WTC11 (cell line): ENCODE measurements around the gene SLFN5. TPM values are rescaled to one million over a fixed set of nuclear protein-coding genes. Genes with fewer than 3 reads are reported as not detected.

Experiments used
- ATAC-seq: fragments of 200-7000 bp; cut with Tn5 transposase; 2 replicates; pipeline ENCODE4 v1.10.0; 2021; ENCODE audit warnings: mild to moderate bottlenecking, moderate library complexity
- CTCF ChIA-PET: fragments of 300-600 bp; sonication (Branson Sonifier 250); formaldehyde crosslinking; loops from one replicate; lab custom pipeline; 2021; ENCODE audit warnings: antibody characterized with exemption; lab: Charles Lee
- POLR2A ChIA-PET: fragments of 350-600 bp; sonication (Branson Sonifier 250); formaldehyde crosslinking; loops from one replicate; lab custom pipeline; 2021; ENCODE audit warnings: antibody characterized with exemption; lab: Charles Lee
- DNase-seq: peaks from one replicate; pipeline ENCODE4 v3.0.0; 2021; ENCODE audit warnings: low spot score
- H3K27ac Mint-ChIP-seq: 2 replicates; pipeline ENCODE4 v1.8.0; 2021; ENCODE audit warnings: mixed read lengths
- H3K27me3 Mint-ChIP-seq: 2 replicates; pipeline ENCODE4 v1.8.0; 2021; ENCODE audit warnings: low read depth, mild to moderate bottlenecking, moderate library complexity, mixed read lengths
- H3K36me3 Mint-ChIP-seq: 2 replicates; pipeline ENCODE4 v1.8.0; 2021; ENCODE audit warnings: mixed read lengths
- H3K4me1 Mint-ChIP-seq: 2 replicates; pipeline ENCODE4 v1.8.0; 2022; ENCODE audit warnings: mixed read lengths
- H3K4me3 Mint-ChIP-seq: 2 replicates; pipeline ENCODE4 v1.8.0; 2021; ENCODE audit warnings: mild to moderate bottlenecking, moderate library complexity, mixed read lengths
- H3K9me3 Mint-ChIP-seq: 2 replicates; pipeline ENCODE4 v1.8.0; 2021; ENCODE audit warnings: mixed read lengths
- ATF1 ChIP-seq: sonication (generic); formaldehyde crosslinking; IDR thresholded peaks from 2 replicates; pipeline ENCODE4 v1.8.1; 2023; ENCODE audit warnings: mild to moderate bottlenecking, moderate library complexity, missing genetic modification reagents
- CBFB ChIP-seq: sonication (generic); formaldehyde crosslinking; IDR thresholded peaks from 2 replicates; pipeline ENCODE4 v1.8.1; 2022; ENCODE audit warnings: mild to moderate bottlenecking, low read depth, missing genetic modification reagents
- E2F1 ChIP-seq: sonication (generic); formaldehyde crosslinking; IDR thresholded peaks from 2 replicates; pipeline ENCODE4 v1.8.0; 2022; ENCODE audit warnings: mild to moderate bottlenecking, missing genetic modification reagents
- ESRRA ChIP-seq: sonication (generic); formaldehyde crosslinking; IDR thresholded peaks from 2 replicates; pipeline ENCODE4 v1.8.1; 2022; ENCODE audit warnings: mild to moderate bottlenecking, missing genetic modification reagents, borderline replicate concordance
- FOXJ3 ChIP-seq: sonication (generic); formaldehyde crosslinking; IDR thresholded peaks from 2 replicates; pipeline ENCODE4 v1.9.0; 2021; ENCODE audit warnings: missing genetic modification reagents, mild to moderate bottlenecking, borderline replicate concordance
- GTF2I ChIP-seq: fragments of 250-450 bp; sonication (Bioruptor Pico); conservative IDR thresholded peaks from 2 replicates; pipeline ENCODE4 v1.4.0; 2021; ENCODE audit warnings: mild to moderate bottlenecking
- IRF1 ChIP-seq: sonication (generic); formaldehyde crosslinking; IDR thresholded peaks from 2 replicates; pipeline ENCODE4 v1.8.0; 2023; ENCODE audit warnings: missing genetic modification reagents
- IRF2 ChIP-seq: sonication (generic); formaldehyde crosslinking; IDR thresholded peaks from 2 replicates; pipeline ENCODE4 v1.8.0; 2022; ENCODE audit warnings: low read depth, missing genetic modification reagents, borderline replicate concordance
- KAT7 ChIP-seq: sonication (generic); formaldehyde crosslinking; IDR thresholded peaks from 2 replicates; pipeline ENCODE4 v1.8.1; 2023; ENCODE audit warnings: missing genetic modification reagents, mild to moderate bottlenecking, borderline replicate concordance
- NFE2L1 ChIP-seq: sonication (generic); formaldehyde crosslinking; IDR thresholded peaks from 2 replicates; pipeline ENCODE4 v1.8.1; 2023; ENCODE audit warnings: missing genetic modification reagents
- NFYB ChIP-seq: sonication (generic); formaldehyde crosslinking; conservative IDR thresholded peaks from 2 replicates; pipeline ENCODE4 v1.8.0; 2022; ENCODE audit warnings: low read depth, missing genetic modification reagents
- NR3C1 ChIP-seq: sonication (generic); formaldehyde crosslinking; conservative IDR thresholded peaks from 2 replicates; pipeline ENCODE4 v1.8.1; 2023; ENCODE audit warnings: low read depth, mild to moderate bottlenecking, missing genetic modification reagents
- OVOL2 ChIP-seq: fragments of 250-450 bp; sonication (Bioruptor Pico); IDR thresholded peaks from 2 replicates; pipeline ENCODE4 v1.9.0; 2021; ENCODE audit warnings: mild to moderate bottlenecking, borderline replicate concordance
- PRDM15 ChIP-seq: sonication (generic); formaldehyde crosslinking; IDR thresholded peaks from 2 replicates; pipeline ENCODE4 v1.8.0; 2022; ENCODE audit warnings: missing genetic modification reagents
- PRRX2 ChIP-seq: fragments of 250-450 bp; sonication (Bioruptor Pico); IDR thresholded peaks from 2 replicates; pipeline ENCODE4 v1.8.0; 2021; ENCODE audit warnings: mild to moderate bottlenecking
- SMAD4 ChIP-seq: sonication (generic); formaldehyde crosslinking; IDR thresholded peaks from 2 replicates; pipeline ENCODE4 v1.8.0; 2022; ENCODE audit warnings: mild to moderate bottlenecking, missing genetic modification reagents
- SP1 ChIP-seq: sonication (generic); formaldehyde crosslinking; conservative IDR thresholded peaks from 2 replicates; pipeline ENCODE4 v1.8.1; 2022; ENCODE audit warnings: missing genetic modification reagents
- TEAD4 ChIP-seq: sonication (generic); formaldehyde crosslinking; IDR thresholded peaks from 2 replicates; pipeline ENCODE4 v1.8.0; 2022; ENCODE audit warnings: mild to moderate bottlenecking, missing genetic modification reagents
- ZBTB21 ChIP-seq: sonication (generic); formaldehyde crosslinking; IDR thresholded peaks from 2 replicates; pipeline ENCODE4 v1.8.1; 2023; ENCODE audit warnings: mild to moderate bottlenecking, missing genetic modification reagents, borderline replicate concordance
- ZSCAN18 ChIP-seq: fragments of 250-450 bp; sonication (Bioruptor Pico); IDR thresholded peaks from 2 replicates; pipeline ENCODE4 v2.1.2; 2022; ENCODE audit warnings: mild to moderate bottlenecking, moderate library complexity
- total RNA-seq: library from RNA; stranded (reverse); gene quantifications from 3 replicates; pipeline ENCODE4 v1.2.3, GENCODE V29; 2021
- TF ChIP-seq, protein P1 (sequence below): sonication (generic); formaldehyde crosslinking; IDR thresholded peaks from 2 replicates; pipeline ENCODE4 v1.8.1; 2022; ENCODE audit warnings: mild to moderate bottlenecking, moderate library complexity, missing genetic modification reagents
- TF ChIP-seq, protein P2 (sequence below): fragments of 250-450 bp; sonication (Bioruptor Pico); IDR thresholded peaks from 2 replicates; pipeline ENCODE4 v1.9.0; 2021; ENCODE audit warnings: mild to moderate bottlenecking, borderline replicate concordance
- TF ChIP-seq, protein P3 (sequence below): sonication (generic); formaldehyde crosslinking; IDR thresholded peaks from 2 replicates; pipeline ENCODE4 v1.8.0; 2022; ENCODE audit warnings: mild to moderate bottlenecking, missing genetic modification reagents

SLFN5 gene
- total RNA-seq, 1 experiment from 2014 or later = 7.6 TPM

GRCh38 chr17:35213412-35213940, 29.4 kb upstream of the SLFN5 start:
- ChIA-PET POLR2A (no interaction called here), CTCF (no interaction called here)
- no peak overlapping the region for H3K27ac Mint-ChIP-seq

DNA sequence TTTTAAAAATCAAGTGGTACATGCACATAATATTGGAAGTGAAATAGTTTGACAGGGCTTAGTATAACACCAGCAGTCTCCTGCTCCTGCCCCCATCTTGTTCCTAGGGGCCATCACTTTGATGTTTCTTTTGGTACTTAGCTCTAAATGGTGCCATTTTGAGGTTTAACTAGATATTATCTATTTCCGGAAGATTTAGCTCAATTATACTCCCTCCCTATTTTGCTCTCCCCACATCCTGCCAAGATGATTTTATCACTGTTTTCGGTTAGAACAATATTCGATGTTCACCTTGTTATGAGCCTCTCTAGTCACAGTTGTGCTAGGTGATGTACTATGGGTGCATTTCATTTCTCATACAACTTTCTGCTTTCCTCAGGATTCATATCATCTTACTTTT, 28.7 kb upstream of the SLFN5 start:
- CTCF ChIA-PET = no interaction called here
- no peak overlapping the region for H3K27ac Mint-ChIP-seq
- POLR2A ChIA-PET = no interaction called here
- H3K27me3 Mint-ChIP-seq = peaks cover 29% of the 10 kb centered on the region
- H3K9me3 Mint-ChIP-seq = no peaks in the 10 kb centered on the region
- no peak for TF ChIP-seq GTF2I
- TF ChIP-seq ZSCAN18 (CRISPR knock-in tag) = no peak
- no peak for TF ChIP-seq PRRX2 (CRISPR knock-in tag)
- TF ChIP-seq, protein P1, sequence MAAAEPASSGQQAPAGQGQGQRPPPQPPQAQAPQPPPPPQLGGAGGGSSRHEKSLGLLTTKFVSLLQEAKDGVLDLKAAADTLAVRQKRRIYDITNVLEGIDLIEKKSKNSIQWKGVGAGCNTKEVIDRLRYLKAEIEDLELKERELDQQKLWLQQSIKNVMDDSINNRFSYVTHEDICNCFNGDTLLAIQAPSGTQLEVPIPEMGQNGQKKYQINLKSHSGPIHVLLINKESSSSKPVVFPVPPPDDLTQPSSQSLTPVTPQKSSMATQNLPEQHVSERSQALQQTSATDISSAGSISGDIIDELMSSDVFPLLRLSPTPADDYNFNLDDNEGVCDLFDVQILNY (CRISPR knock-in tag) = no peak
- TF ChIP-seq PRDM15 (CRISPR knock-in tag) = no peak
- TF ChIP-seq FOXJ3 = no peak
- TF ChIP-seq ESRRA (CRISPR knock-in tag) = no peak
- TF ChIP-seq SP1 = no peak
- no peak for TF ChIP-seq NR3C1 (CRISPR knock-in tag)
- no peak overlapping the region for H3K4me3 Mint-ChIP-seq
- ATAC-seq (no peak), DNase-seq (no peak)
- H3K4me1 Mint-ChIP-seq = peaks cover 7% of the 10 kb centered on the region
- H3K36me3 Mint-ChIP-seq = no peaks in the 10 kb centered on the region

More at GRCh38 chr17:35213412-35213940, 29.4 kb upstream of the SLFN5 start:
- H3K9me3 Mint-ChIP-seq = no peaks in the 10 kb centered on the region
- no peak for DNase-seq
- TF ChIP-seq NFE2L1 (CRISPR knock-in tag) (no peak), ZBTB21 (CRISPR knock-in tag) (no peak), OVOL2 (no peak), IRF2 (CRISPR knock-in tag) (no peak), KAT7 (CRISPR knock-in tag) (no peak), NFYB (CRISPR knock-in tag) (no peak), E2F1 (CRISPR knock-in tag) (no peak), SMAD4 (CRISPR knock-in tag) (no peak), TEAD4 (CRISPR knock-in tag) (no peak), IRF1 (CRISPR knock-in tag) (no peak), ATF1 (CRISPR knock-in tag) (no peak), CBFB (CRISPR knock-in tag) (no peak)
- TF ChIP-seq, protein P2, sequence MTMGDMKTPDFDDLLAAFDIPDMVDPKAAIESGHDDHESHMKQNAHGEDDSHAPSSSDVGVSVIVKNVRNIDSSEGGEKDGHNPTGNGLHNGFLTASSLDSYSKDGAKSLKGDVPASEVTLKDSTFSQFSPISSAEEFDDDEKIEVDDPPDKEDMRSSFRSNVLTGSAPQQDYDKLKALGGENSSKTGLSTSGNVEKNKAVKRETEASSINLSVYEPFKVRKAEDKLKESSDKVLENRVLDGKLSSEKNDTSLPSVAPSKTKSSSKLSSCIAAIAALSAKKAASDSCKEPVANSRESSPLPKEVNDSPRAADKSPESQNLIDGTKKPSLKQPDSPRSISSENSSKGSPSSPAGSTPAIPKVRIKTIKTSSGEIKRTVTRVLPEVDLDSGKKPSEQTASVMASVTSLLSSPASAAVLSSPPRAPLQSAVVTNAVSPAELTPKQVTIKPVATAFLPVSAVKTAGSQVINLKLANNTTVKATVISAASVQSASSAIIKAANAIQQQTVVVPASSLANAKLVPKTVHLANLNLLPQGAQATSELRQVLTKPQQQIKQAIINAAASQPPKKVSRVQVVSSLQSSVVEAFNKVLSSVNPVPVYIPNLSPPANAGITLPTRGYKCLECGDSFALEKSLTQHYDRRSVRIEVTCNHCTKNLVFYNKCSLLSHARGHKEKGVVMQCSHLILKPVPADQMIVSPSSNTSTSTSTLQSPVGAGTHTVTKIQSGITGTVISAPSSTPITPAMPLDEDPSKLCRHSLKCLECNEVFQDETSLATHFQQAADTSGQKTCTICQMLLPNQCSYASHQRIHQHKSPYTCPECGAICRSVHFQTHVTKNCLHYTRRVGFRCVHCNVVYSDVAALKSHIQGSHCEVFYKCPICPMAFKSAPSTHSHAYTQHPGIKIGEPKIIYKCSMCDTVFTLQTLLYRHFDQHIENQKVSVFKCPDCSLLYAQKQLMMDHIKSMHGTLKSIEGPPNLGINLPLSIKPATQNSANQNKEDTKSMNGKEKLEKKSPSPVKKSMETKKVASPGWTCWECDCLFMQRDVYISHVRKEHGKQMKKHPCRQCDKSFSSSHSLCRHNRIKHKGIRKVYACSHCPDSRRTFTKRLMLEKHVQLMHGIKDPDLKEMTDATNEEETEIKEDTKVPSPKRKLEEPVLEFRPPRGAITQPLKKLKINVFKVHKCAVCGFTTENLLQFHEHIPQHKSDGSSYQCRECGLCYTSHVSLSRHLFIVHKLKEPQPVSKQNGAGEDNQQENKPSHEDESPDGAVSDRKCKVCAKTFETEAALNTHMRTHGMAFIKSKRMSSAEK (CRISPR knock-in tag) = no peak
- TF ChIP-seq, protein P3, sequence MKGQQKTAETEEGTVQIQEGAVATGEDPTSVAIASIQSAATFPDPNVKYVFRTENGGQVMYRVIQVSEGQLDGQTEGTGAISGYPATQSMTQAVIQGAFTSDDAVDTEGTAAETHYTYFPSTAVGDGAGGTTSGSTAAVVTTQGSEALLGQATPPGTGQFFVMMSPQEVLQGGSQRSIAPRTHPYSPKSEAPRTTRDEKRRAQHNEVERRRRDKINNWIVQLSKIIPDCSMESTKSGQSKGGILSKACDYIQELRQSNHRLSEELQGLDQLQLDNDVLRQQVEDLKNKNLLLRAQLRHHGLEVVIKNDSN (CRISPR knock-in tag) = no peak
- peaks cover 29% of the 10 kb centered on the region for H3K27me3 Mint-ChIP-seq
- H3K4me1 Mint-ChIP-seq = peaks cover 7% of the 10 kb centered on the region
- no peak for ATAC-seq
- no peak overlapping the region for H3K4me3 Mint-ChIP-seq
- no peaks in the 10 kb centered on the region for H3K36me3 Mint-ChIP-seq
